HCT116 (cell line): Measurements from ENCODE around the gene PTTG1IP. TPM values are rescaled to one million over a fixed set of nuclear protein-coding genes. Genes with fewer than 3 reads are reported as not detected.
A peak's percentile ranks its signal among the peaks of the same experiment; 100 is the strongest.

Experiments
- ATAC-seq: fragments of 200-7000 bp; cut with Tn5 transposase; 2 replicates; pipeline ENCODE4 v1.9.1; 2020; ENCODE audit warnings: mild to moderate bottlenecking, moderate library complexity
- BruUV-seq: library from RNA; stranded (reverse); fragments of 400-500 nt; replicated peaks from 2 replicates; lab custom pipeline; 2021; lab: Mats Ljungman, UMichigan
- CTCF ChIA-PET: fragments of 300-600 bp; sonication (Branson Sonifier 250); formaldehyde crosslinking; loops from one replicate; lab custom pipeline; 2021; ENCODE audit warnings: antibody characterized with exemption; lab: Charles Lee
- POLR2A ChIA-PET: fragments of 300-600, 350-600 bp; sonication (Branson Sonifier 250); formaldehyde crosslinking; loops from one replicate; lab custom pipeline; 2021; ENCODE audit warnings: antibody characterized with exemption; lab: Charles Lee
- RAD21 ChIA-PET, 2 experiments: fragments of 300-600 bp; sonication (Branson Sonifier 250); formaldehyde crosslinking; loops; one replicate each; lab custom pipeline; 2023; ENCODE audit warnings: low total read pairs in 2 of 2; ENCODE audit not compliant: uncharacterized antibody in 2 of 2, unreplicated experiment in 2 of 2, low non-redundant PET in 1 of 2; lab: Charles Lee
- DNase-seq: peaks from one replicate; pipeline ENCODE4 v3.0.0-alpha.2; 2010; ENCODE audit warnings: low read depth, low spot score
- H2AFZ ChIP-seq: fragments of 200-600 bp; shearing (Covaris generic), sonication (generic); 2 replicates; pipeline ENCODE4 v1.6.1; 2017; ENCODE audit warnings: low read depth, mixed run types, mixed read lengths, antibody characterized with exemption, low read length; ENCODE audit not compliant: poor library complexity, severe bottlenecking
- H3K27ac ChIP-seq: 2 replicates; pipeline ENCODE4 v1.5.1; 2012; ENCODE audit warnings: low read depth, low read length
- H3K27me3 ChIP-seq: fragments of 200-600 bp; sonication (generic); 2 replicates; pipeline ENCODE4 v1.6.1; 2016; ENCODE audit warnings: mixed run types, low read length, mixed read lengths; ENCODE audit not compliant: insufficient read depth
- H3K36me3 ChIP-seq, 2 experiments: fragments of 200-500 bp in 1 of 2; fragments of 200-600 bp in 1 of 2; sonication (Bioruptor generic) in 1 of 2; sonication (generic) in 1 of 2; 2 replicates each; pipeline versions ENCODE4 v1.5.1 to v1.6.1; 2014 to 2016; ENCODE audit warnings: low read length in 2 of 2, inconsistent platforms in 1 of 2, mixed read lengths in 1 of 2, mixed run types in 1 of 2; ENCODE audit not compliant: insufficient read depth in 2 of 2, control insufficient read depth in 1 of 2
- H3K4me1 ChIP-seq, 2 experiments: fragments of 200-600 bp in 1 of 2; sonication (generic) in 1 of 2; 2 replicates each; pipeline versions ENCODE4 v1.5.1 to v1.6.1; 2012 to 2017; ENCODE audit warnings: low read length in 2 of 2, inconsistent platforms in 1 of 2, mild to moderate bottlenecking in 1 of 2, mixed read lengths in 1 of 2, mixed run types in 1 of 2, moderate library complexity in 1 of 2; ENCODE audit not compliant: insufficient read depth in 2 of 2, control insufficient read depth in 1 of 2
- H3K4me2 ChIP-seq: fragments of 200-600 bp; sonication (generic); 2 replicates; pipeline ENCODE4 v1.6.1; 2017; ENCODE audit warnings: mixed run types, low read length, mixed read lengths
- H3K4me3 ChIP-seq, 2 experiments: fragments of 200-600 bp in 1 of 2; sonication (generic) in 1 of 2; replicated peaks in 1 of 2; 2 replicates each; pipeline ENCODE4 v1.5.1; 2011 to 2016; ENCODE audit warnings: low read length in 2 of 2, control low read depth in 1 of 2, low read depth in 1 of 2, mild to moderate bottlenecking in 1 of 2, mixed read lengths in 1 of 2, mixed run types in 1 of 2
- H3K79me2 ChIP-seq: fragments of 200-600 bp; sonication (generic); 2 replicates; pipeline ENCODE4 v1.6.1; 2017; ENCODE audit warnings: mild to moderate bottlenecking, mixed run types, low read length, moderate library complexity, mixed read lengths; ENCODE audit not compliant: insufficient read depth
- H3K9ac ChIP-seq: fragments of 200-600 bp; sonication (generic); 2 replicates; pipeline ENCODE4 v1.6.1; 2016; ENCODE audit warnings: low read length, mixed read lengths
- H3K9me2 ChIP-seq: fragments of 200-600 bp; sonication (generic), shearing (Covaris generic); 2 replicates; pipeline ENCODE4 v1.6.1; 2017; ENCODE audit warnings: mixed run types, mild to moderate bottlenecking, moderate library complexity; ENCODE audit not compliant: insufficient read depth
- H3K9me3 ChIP-seq, 2 experiments: fragments of 200-500 bp in 1 of 2; fragments of 200-600 bp in 1 of 2; sonication (Bioruptor generic) in 1 of 2; sonication (generic) in 1 of 2; 2 replicates each; pipeline ENCODE4 v1.6.1; 2014 to 2017; ENCODE audit warnings: low read length in 2 of 2, mixed read lengths in 2 of 2, inconsistent platforms in 1 of 2, low read depth in 1 of 2, mild to moderate bottlenecking in 1 of 2, mixed run types in 1 of 2, moderate library complexity in 1 of 2; ENCODE audit not compliant: control insufficient read depth in 1 of 2, insufficient read depth in 1 of 2
- H4K20me1 ChIP-seq: fragments of 200-600 bp; sonication (generic), shearing (Covaris generic); 2 replicates; pipeline ENCODE4 v1.6.1; 2017; ENCODE audit warnings: mixed run types, mild to moderate bottlenecking, moderate library complexity; ENCODE audit not compliant: insufficient read depth
- CEBPB ChIP-seq: IDR thresholded peaks from 2 replicates; pipeline ENCODE4 v1.6.1; 2012; ENCODE audit warnings: low read depth
- EGR1 ChIP-seq: IDR thresholded peaks from 2 replicates; pipeline ENCODE4 v1.6.1; 2012; ENCODE audit warnings: low read depth
- ELF1 ChIP-seq: IDR thresholded peaks from 2 replicates; pipeline ENCODE4 v1.6.1; 2012; ENCODE audit warnings: low read depth, borderline replicate concordance
- EZH2 ChIP-seq: fragments of 200-600 bp; sonication (generic); IDR thresholded peaks from 2 replicates; pipeline ENCODE4 v1.6.1; 2017; ENCODE audit warnings: antibody characterized with exemption, mixed run types
- EZH2phosphoT487 ChIP-seq: fragments of 200-600 bp; IDR thresholded peaks from 2 replicates; pipeline ENCODE4 v1.6.1; 2018; ENCODE audit warnings: antibody characterized with exemption, borderline replicate concordance
- FOSL1 ChIP-seq: IDR thresholded peaks from 2 replicates; pipeline ENCODE4 v1.6.1; 2012; ENCODE audit warnings: low read depth
- JUND ChIP-seq: IDR thresholded peaks from 2 replicates; pipeline ENCODE4 v1.6.1; 2012
- RAD21 ChIP-seq: IDR thresholded peaks from 2 replicates; pipeline ENCODE4 v1.6.1; 2012; ENCODE audit warnings: low read depth, mild to moderate bottlenecking
- SIN3A ChIP-seq: IDR thresholded peaks from 2 replicates; pipeline ENCODE4 v1.6.1; 2012; ENCODE audit warnings: low read depth
- SP1 ChIP-seq: IDR thresholded peaks from 2 replicates; pipeline ENCODE4 v1.6.1; 2012; ENCODE audit warnings: low read depth
- TCF7L2 ChIP-seq: IDR thresholded peaks from 2 replicates; pipeline ENCODE4 v1.7.0; 2011; ENCODE audit warnings: borderline replicate concordance, inconsistent platforms; ENCODE audit not compliant: insufficient read depth, insufficient read length; ENCODE audit errors: extremely low read depth
- YY1 ChIP-seq: IDR thresholded peaks from 2 replicates; pipeline ENCODE4 v1.6.1; 2011; ENCODE audit warnings: low read length, low read depth, moderate library complexity, mild to moderate bottlenecking; ENCODE audit not compliant: insufficient replicate concordance; ENCODE audit errors: extremely low read depth
- ZFX ChIP-seq: fragments of 450-650 bp; IDR thresholded peaks from 2 replicates; pipeline ENCODE4 v1.6.1; 2017
- ZNF274 ChIP-seq: fragments of 200-500 bp; sonication (Bioruptor generic); IDR thresholded peaks from 2 replicates; pipeline ENCODE4 v1.6.1; 2014; ENCODE audit warnings: mild to moderate bottlenecking, low read depth, low read length, inconsistent platforms
- intact Hi-C: fragments of 100-400 bp; cut with micrococcal nuclease; formaldehyde crosslinking; loops from 2 replicates; pipeline ENCODE4 v1.10.0; 2022
- total RNA-seq: library from RNA; stranded (reverse); gene quantifications from one replicate; pipeline ENCODE4 v1.2.1, GENCODE V29; 2021; ENCODE audit not compliant: unreplicated experiment
- TF ChIP-seq, protein P1 (sequence below): IDR thresholded peaks from 2 replicates; pipeline ENCODE4 v1.6.1; 2012
- TF ChIP-seq, protein P2 (sequence below): IDR thresholded peaks from 2 replicates; pipeline ENCODE4 v1.6.1; 2011; ENCODE audit warnings: mild to moderate bottlenecking, low read length, moderate library complexity; ENCODE audit not compliant: insufficient replicate concordance; ENCODE audit errors: extremely low read depth
- TF ChIP-seq, protein P3 (sequence below): IDR thresholded peaks from 2 replicates; pipeline ENCODE4 v1.6.1; 2012
- TF ChIP-seq, protein P4 (sequence below): IDR thresholded peaks from 2 replicates; pipeline ENCODE4 v1.6.1; 2012; ENCODE audit warnings: low read depth
- TF ChIP-seq, protein P5 (sequence below), 3 experiments: fragments of 200-600 bp in 1 of 3; sonication (generic) in 1 of 3; IDR thresholded peaks in 2 of 3; conservative IDR thresholded peaks in 1 of 3; 2 replicates each; pipeline ENCODE4 v1.5.1; 2012 to 2017; ENCODE audit warnings: low read depth in 2 of 3, low read length in 2 of 3, antibody characterized with exemption in 1 of 3, borderline replicate concordance in 1 of 3, control low read depth in 1 of 3, mild to moderate bottlenecking in 1 of 3, mixed read lengths in 1 of 3, mixed run types in 1 of 3, moderate library complexity in 1 of 3; ENCODE audit not compliant: insufficient read depth in 1 of 3

PTTG1IP gene
- total RNA-seq, 1 experiment from 2014 or later: 83.4 TPM

DNA sequence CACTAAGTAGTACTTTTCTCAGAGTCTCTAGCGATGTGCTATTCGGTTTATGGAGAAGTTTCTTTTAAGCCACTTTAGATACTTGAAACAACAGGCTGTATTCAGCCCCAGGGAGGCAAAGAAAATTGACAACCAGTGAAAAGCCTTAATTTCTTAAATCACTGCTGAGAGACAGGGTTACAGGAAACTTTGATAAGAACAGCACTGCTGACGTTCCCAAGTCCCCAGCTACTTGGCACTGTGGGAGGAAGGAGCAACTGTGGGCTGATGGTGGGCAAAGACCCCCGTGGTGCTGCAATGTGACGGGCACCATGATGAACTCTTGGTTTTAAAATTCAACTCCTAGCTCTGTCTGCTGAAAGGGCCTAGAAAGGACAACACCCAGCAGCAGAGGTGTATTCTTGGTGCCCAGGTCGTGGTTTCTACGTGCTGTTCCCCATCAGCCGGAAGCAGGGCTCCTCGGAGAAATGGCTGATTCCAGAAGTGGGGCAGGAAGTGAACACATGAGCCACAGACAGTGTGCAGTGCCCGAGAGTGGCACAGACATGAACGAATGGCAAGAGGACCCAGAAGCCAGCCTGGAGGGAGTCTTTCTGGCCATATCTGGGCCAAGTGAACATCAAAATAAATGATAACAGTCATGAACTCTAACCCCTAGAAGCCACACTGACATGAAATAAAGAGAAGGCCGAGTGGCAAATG, 5.3 kb downstream of the PTTG1IP start:
- Histone ChIP-seq H3K27me3 (no peaks in the 10 kb centered on the region), H3K9me2 (no peaks in the 10 kb centered on the region), H3K79me2 (peaks cover 91% of the 10 kb centered on the region), H3K9ac (no peak overlapping the region; the same call in 1 of the 2 replicates), H2AFZ (no peak overlapping the region), H3K4me3 (no peak overlapping the region), H3K4me1 (peaks cover 48 to 63% of the 10 kb centered on the region in 2 experiments), H3K4me2 (peak overlapping the region; percentile 97), H4K20me1 (no peaks in the 10 kb centered on the region; the same call in 1 of the 2 replicates), H3K36me3 (peaks cover 4 to 10% of the 10 kb centered on the region in 2 experiments; a peak in 3 of 4 replicates), H3K9me3 (no peaks in the 10 kb centered on the region), H3K27ac (no peak overlapping the region)
- intact Hi-C loops: loop anchor here (5.0 kb wide), 1 partner anchor 91 kb away; no protein-coding TSS in a partner anchor
- ChIA-PET POLR2A (no interaction called here), RAD21 (no interaction called here), CTCF (no interaction called here)
- BruUV-seq: no TSS peak
- ATAC-seq (no peak), DNase-seq (no peak)
- TF ChIP-seq EGR1: no peak
- no peak for TF ChIP-seq ELF1
- TF ChIP-seq TCF7L2: no peak
- TF ChIP-seq, protein P1, sequence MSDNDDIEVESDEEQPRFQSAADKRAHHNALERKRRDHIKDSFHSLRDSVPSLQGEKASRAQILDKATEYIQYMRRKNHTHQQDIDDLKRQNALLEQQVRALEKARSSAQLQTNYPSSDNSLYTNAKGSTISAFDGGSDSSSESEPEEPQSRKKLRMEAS: no peak
- no peak for TF ChIP-seq JUND
- no peak for TF ChIP-seq RAD21
- TF ChIP-seq, protein P2, sequence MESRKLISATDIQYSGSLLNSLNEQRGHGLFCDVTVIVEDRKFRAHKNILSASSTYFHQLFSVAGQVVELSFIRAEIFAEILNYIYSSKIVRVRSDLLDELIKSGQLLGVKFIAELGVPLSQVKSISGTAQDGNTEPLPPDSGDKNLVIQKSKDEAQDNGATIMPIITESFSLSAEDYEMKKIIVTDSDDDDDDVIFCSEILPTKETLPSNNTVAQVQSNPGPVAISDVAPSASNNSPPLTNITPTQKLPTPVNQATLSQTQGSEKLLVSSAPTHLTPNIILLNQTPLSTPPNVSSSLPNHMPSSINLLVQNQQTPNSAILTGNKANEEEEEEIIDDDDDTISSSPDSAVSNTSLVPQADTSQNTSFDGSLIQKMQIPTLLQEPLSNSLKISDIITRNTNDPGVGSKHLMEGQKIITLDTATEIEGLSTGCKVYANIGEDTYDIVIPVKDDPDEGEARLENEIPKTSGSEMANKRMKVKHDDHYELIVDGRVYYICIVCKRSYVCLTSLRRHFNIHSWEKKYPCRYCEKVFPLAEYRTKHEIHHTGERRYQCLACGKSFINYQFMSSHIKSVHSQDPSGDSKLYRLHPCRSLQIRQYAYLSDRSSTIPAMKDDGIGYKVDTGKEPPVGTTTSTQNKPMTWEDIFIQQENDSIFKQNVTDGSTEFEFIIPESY: no peak
- no peak for TF ChIP-seq CEBPB
- TF ChIP-seq, protein P3, sequence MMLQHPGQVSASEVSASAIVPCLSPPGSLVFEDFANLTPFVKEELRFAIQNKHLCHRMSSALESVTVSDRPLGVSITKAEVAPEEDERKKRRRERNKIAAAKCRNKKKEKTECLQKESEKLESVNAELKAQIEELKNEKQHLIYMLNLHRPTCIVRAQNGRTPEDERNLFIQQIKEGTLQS: no peak
- TF ChIP-seq, protein P4, sequence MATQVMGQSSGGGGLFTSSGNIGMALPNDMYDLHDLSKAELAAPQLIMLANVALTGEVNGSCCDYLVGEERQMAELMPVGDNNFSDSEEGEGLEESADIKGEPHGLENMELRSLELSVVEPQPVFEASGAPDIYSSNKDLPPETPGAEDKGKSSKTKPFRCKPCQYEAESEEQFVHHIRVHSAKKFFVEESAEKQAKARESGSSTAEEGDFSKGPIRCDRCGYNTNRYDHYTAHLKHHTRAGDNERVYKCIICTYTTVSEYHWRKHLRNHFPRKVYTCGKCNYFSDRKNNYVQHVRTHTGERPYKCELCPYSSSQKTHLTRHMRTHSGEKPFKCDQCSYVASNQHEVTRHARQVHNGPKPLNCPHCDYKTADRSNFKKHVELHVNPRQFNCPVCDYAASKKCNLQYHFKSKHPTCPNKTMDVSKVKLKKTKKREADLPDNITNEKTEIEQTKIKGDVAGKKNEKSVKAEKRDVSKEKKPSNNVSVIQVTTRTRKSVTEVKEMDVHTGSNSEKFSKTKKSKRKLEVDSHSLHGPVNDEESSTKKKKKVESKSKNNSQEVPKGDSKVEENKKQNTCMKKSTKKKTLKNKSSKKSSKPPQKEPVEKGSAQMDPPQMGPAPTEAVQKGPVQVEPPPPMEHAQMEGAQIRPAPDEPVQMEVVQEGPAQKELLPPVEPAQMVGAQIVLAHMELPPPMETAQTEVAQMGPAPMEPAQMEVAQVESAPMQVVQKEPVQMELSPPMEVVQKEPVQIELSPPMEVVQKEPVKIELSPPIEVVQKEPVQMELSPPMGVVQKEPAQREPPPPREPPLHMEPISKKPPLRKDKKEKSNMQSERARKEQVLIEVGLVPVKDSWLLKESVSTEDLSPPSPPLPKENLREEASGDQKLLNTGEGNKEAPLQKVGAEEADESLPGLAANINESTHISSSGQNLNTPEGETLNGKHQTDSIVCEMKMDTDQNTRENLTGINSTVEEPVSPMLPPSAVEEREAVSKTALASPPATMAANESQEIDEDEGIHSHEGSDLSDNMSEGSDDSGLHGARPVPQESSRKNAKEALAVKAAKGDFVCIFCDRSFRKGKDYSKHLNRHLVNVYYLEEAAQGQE: no peak
- no peak for TF ChIP-seq EZH2
- TF ChIP-seq FOSL1: no peak
- TF ChIP-seq SIN3A: no peak
- TF ChIP-seq, protein P5, sequence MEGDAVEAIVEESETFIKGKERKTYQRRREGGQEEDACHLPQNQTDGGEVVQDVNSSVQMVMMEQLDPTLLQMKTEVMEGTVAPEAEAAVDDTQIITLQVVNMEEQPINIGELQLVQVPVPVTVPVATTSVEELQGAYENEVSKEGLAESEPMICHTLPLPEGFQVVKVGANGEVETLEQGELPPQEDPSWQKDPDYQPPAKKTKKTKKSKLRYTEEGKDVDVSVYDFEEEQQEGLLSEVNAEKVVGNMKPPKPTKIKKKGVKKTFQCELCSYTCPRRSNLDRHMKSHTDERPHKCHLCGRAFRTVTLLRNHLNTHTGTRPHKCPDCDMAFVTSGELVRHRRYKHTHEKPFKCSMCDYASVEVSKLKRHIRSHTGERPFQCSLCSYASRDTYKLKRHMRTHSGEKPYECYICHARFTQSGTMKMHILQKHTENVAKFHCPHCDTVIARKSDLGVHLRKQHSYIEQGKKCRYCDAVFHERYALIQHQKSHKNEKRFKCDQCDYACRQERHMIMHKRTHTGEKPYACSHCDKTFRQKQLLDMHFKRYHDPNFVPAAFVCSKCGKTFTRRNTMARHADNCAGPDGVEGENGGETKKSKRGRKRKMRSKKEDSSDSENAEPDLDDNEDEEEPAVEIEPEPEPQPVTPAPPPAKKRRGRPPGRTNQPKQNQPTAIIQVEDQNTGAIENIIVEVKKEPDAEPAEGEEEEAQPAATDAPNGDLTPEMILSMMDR (IDR thresholded peaks at IDR 0.05 in 2 of 3, conservative IDR thresholded peaks at IDR 0.05 in 1 of 3; ENCODE audit: borderline replicate concordance in 1 of 3, insufficient read depth in 1 of 3, low read depth in 2 of 3, low read length in 2 of 3): no peak
- no peak for TF ChIP-seq SP1
- TF ChIP-seq ZNF274: no peak
- TF ChIP-seq YY1: no peak
- TF ChIP-seq ZFX: no peak
- no peak for TF ChIP-seq EZH2phosphoT487
